Activated CD4-positive, alpha-beta T cell treated with anti-CD3 and anti-CD28 coated beads, Interleukin-2, Interleukin-4, amounts not matched to agents 100 ng/mL and 50 ng/mL, durations not matched to agents 16 hours and 8 hours (primary cell): Measurements from ENCODE around the gene CNTROB.

Experiments
- DNase-seq: peaks from one replicate; pipeline ENCODE4 v3.0.0-alpha.2; 2020; ENCODE audit warnings: low spot score

The CNTROB gene

GRCh38 chr17:7910281-7910680 lies 21.7 kb upstream of the CNTROB start:
- DNase-seq, result no peak

GRCh38 chr17:7910711-7911110 lies 21.3 kb upstream of the CNTROB start:
- DNase-seq, result no peak

GRCh38 chr17:7911116-7911515 lies 20.9 kb upstream of the CNTROB start:
- DNase-seq, result no peak

- peak; percentile 76 for DNase-seq
Observed at GRCh38 chr17:7912927-7913524, 19.0 kb upstream of the CNTROB start.

GRCh38 chr17:7915179-7915610 lies 16.8 kb upstream of the CNTROB start:
- no peak for DNase-seq

- peak; percentile 85 for DNase-seq
Observed at GRCh38 chr17:7915611-7916384, 16.2 kb upstream of the CNTROB start, which contains the start of gene RNF227. Gene RNF227 (minus strand): TSS chr17:7916289. CDS start chr17:7916195, 94 bp downstream.

GRCh38 chr17:7916385-7916682 lies 15.7 kb upstream of the CNTROB start:
- no peak for DNase-seq

- no peak for DNase-seq
Observed at GRCh38 chr17:7916808-7917207, 15.2 kb upstream of the CNTROB start.

- DNase-seq, result no peak
Observed at GRCh38 chr17:7922269-7922844, 9.6 kb upstream of the CNTROB start.

GRCh38 chr17:7922845-7923628 lies 9.0 kb upstream of the CNTROB start:
- DNase-seq, result peak; percentile 66

GRCh38 chr17:7927596-7927995 lies 4.4 kb upstream of the CNTROB start:
- DNase-seq, result no peak

- DNase-seq, result peak; percentile 54
Observed at GRCh38 chr17:7929158-7930023, 2.6 kb upstream of the CNTROB start, which contains the start of gene KCNAB3. Gene KCNAB3 (minus strand): TSS chr17:7929856. CDS start chr17:7929435, 421 bp downstream.

- no peak for DNase-seq
Observed at GRCh38 chr17:7930841-7931631, 970 bp upstream of the CNTROB start.

GRCh38 chr17:7932483-7932891 lies 481 bp downstream of the CNTROB start:
- DNase-seq, result peak; percentile 17

GRCh38 chr17:7932949-7933348 lies 943 bp downstream of the CNTROB start:
- peak; percentile 34 for DNase-seq

GRCh38 chr17:7935859-7936258 lies 3.9 kb downstream of the CNTROB start:
- DNase-seq, result no peak

GRCh38 chr17:7940034-7940433 lies 8.0 kb downstream of the CNTROB start:
- DNase-seq, result no peak

- DNase-seq, result no peak
Observed at GRCh38 chr17:7940743-7941142, 8.7 kb downstream of the CNTROB start.

- DNase-seq, result no peak
Observed at GRCh38 chr17:7943291-7943690, 11.3 kb downstream of the CNTROB start.

GRCh38 chr17:7944326-7944725 lies 12.3 kb downstream of the CNTROB start:
- DNase-seq, result no peak

- DNase-seq, result no peak
Observed at GRCh38 chr17:7945651-7946050, 13.6 kb downstream of the CNTROB start.
